ENCODE measurements around the gene AOPEP. TPM values are rescaled to one million over a fixed set of nuclear protein-coding genes. Genes with fewer than 3 reads are reported as not detected.
"Not testable (repeated sequence)": the region's sequence is repeated elsewhere in the genome, so short reads cannot be mapped to it uniquely, and the experiment has no call there.

AOPEP gene
- total RNA-seq, 1 experiment from 2014 or later, result 119 TPM

GRCh38 chr9:95012902-95013301, 286.4 kb downstream of the AOPEP start:
- DNase-seq (ENCODE audit: low read depth), result no peak

- DNase-seq (ENCODE audit: low read depth), result no peak
Observed at GRCh38 chr9:95014917-95015316, 288.4 kb downstream of the AOPEP start.

- DNase-seq (ENCODE audit: low read depth), result no peak
Observed at GRCh38 chr9:95015569-95015968, 289.1 kb downstream of the AOPEP start.

- no peak for DNase-seq (ENCODE audit: low read depth)
Observed at GRCh38 chr9:95017062-95017461, 290.6 kb downstream of the AOPEP start.

- DNase-seq (ENCODE audit: low read depth), result no peak
Observed at GRCh38 chr9:95017661-95018060, 291.2 kb downstream of the AOPEP start.

- peak; percentile 92 for DNase-seq (ENCODE audit: low read depth)
Observed at GRCh38 chr9:95018099-95018936, 291.8 kb downstream of the AOPEP start.

GRCh38 chr9:95020644-95021043, 294.1 kb downstream of the AOPEP start:
- DNase-seq (ENCODE audit: low read depth), result not testable (repeated sequence)

GRCh38 chr9:95021166-95021886, 294.8 kb downstream of the AOPEP start:
- DNase-seq (ENCODE audit: low read depth), result no peak

GRCh38 chr9:95022657-95023056, 296.2 kb downstream of the AOPEP start:
- no peak for DNase-seq (ENCODE audit: low read depth)

- peak; percentile 77 for DNase-seq (ENCODE audit: low read depth)
Observed at GRCh38 chr9:95023217-95024003, 296.9 kb downstream of the AOPEP start.

- DNase-seq (ENCODE audit: low read depth), result no peak
Observed at GRCh38 chr9:95024097-95024671, 297.7 kb downstream of the AOPEP start.

GRCh38 chr9:95025213-95026147, 299.0 kb downstream of the AOPEP start:
- DNase-seq (ENCODE audit: low read depth), result peak; percentile 59

- DNase-seq (ENCODE audit: low read depth), result no peak
Observed at GRCh38 chr9:95026148-95026524, 299.6 kb downstream of the AOPEP start.

GRCh38 chr9:95027914-95028852, 301.7 kb downstream of the AOPEP start:
- no peak for DNase-seq (ENCODE audit: low read depth)

- DNase-seq (ENCODE audit: low read depth), result no peak
Observed at GRCh38 chr9:95028853-95029219, 302.3 kb downstream of the AOPEP start.

GRCh38 chr9:95029288-95029687, 302.8 kb downstream of the AOPEP start:
- DNase-seq (ENCODE audit: low read depth), result no peak

- DNase-seq (ENCODE audit: low read depth), result no peak
Observed at GRCh38 chr9:95029720-95030119, 303.2 kb downstream of the AOPEP start.

GRCh38 chr9:95030344-95030743, 303.8 kb downstream of the AOPEP start:
- no peak for DNase-seq (ENCODE audit: low read depth)

GRCh38 chr9:95030920-95031642, 304.6 kb downstream of the AOPEP start:
- no peak for DNase-seq (ENCODE audit: low read depth)

All from RPMI7951 (cell line).